Gastrocnemius medialis (tissue), 4 donors: ENCODE results near the gene HCN1.

Experiments
- POLR2A ChIP-seq, 2 donors: fragments of 450-650 bp; IDR thresholded peaks; one replicate each; pipeline ENCODE4 v1.6.1; 2017; ENCODE audit warnings: antibody characterized with exemption in 2 of 2, mild to moderate bottlenecking in 2 of 2, moderate library complexity in 2 of 2
- TF ChIP-seq, protein P1 (sequence below), 5 experiments: fragments of 450-650 bp in 3 of 5; fragments of 200-600 bp in 2 of 5; sonication (generic) in 2 of 5; IDR thresholded peaks in 4 of 5; conservative IDR thresholded peaks in 1 of 5; 1 replicate in 4 of 5; 2 replicates in 1 of 5; pipeline ENCODE4 v1.5.1; 2016 to 2019; ENCODE audit warnings: antibody characterized with exemption in 5 of 5, mild to moderate bottlenecking in 3 of 5, moderate library complexity in 3 of 5

DNA sequence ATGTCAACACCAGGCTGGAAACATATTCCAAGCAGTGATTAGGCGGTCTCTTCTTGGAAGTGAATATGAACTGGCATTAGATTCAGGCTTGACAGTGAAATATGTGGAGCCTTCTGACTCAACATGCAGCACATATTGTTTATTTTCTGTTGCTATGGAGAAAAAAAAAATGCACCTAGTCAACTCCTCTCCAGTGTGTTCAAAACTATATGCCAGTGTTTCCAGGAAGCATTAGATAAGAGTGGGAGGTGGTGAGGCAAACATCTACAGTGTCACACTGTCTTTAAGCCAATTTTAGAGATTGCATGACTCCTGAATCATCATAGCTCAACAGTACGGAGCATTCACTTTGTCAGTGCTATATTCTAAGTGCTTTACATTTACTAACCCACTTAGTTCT is 117.9 kb downstream of the HCN1 start:
- no peak for TF ChIP-seq POLR2A (IDR thresholded peaks at IDR 0.05)
- TF ChIP-seq, protein P1, sequence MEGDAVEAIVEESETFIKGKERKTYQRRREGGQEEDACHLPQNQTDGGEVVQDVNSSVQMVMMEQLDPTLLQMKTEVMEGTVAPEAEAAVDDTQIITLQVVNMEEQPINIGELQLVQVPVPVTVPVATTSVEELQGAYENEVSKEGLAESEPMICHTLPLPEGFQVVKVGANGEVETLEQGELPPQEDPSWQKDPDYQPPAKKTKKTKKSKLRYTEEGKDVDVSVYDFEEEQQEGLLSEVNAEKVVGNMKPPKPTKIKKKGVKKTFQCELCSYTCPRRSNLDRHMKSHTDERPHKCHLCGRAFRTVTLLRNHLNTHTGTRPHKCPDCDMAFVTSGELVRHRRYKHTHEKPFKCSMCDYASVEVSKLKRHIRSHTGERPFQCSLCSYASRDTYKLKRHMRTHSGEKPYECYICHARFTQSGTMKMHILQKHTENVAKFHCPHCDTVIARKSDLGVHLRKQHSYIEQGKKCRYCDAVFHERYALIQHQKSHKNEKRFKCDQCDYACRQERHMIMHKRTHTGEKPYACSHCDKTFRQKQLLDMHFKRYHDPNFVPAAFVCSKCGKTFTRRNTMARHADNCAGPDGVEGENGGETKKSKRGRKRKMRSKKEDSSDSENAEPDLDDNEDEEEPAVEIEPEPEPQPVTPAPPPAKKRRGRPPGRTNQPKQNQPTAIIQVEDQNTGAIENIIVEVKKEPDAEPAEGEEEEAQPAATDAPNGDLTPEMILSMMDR (IDR thresholded peaks at IDR 0.05 in 4 of 5, conservative IDR thresholded peaks at IDR 0.05 in 1 of 5), result no peak
